ENCODE results near the gene ZBTB7C. TPM values are rescaled to one million over a fixed set of nuclear protein-coding genes. Genes with fewer than 3 reads are reported as not detected.

The ZBTB7C gene
- total and polyA plus RNA-seq, 9 of the 15 experiments (the other 6 are each of a cell fraction or from before 2014, with no cell fraction given), result not detected

DNA sequence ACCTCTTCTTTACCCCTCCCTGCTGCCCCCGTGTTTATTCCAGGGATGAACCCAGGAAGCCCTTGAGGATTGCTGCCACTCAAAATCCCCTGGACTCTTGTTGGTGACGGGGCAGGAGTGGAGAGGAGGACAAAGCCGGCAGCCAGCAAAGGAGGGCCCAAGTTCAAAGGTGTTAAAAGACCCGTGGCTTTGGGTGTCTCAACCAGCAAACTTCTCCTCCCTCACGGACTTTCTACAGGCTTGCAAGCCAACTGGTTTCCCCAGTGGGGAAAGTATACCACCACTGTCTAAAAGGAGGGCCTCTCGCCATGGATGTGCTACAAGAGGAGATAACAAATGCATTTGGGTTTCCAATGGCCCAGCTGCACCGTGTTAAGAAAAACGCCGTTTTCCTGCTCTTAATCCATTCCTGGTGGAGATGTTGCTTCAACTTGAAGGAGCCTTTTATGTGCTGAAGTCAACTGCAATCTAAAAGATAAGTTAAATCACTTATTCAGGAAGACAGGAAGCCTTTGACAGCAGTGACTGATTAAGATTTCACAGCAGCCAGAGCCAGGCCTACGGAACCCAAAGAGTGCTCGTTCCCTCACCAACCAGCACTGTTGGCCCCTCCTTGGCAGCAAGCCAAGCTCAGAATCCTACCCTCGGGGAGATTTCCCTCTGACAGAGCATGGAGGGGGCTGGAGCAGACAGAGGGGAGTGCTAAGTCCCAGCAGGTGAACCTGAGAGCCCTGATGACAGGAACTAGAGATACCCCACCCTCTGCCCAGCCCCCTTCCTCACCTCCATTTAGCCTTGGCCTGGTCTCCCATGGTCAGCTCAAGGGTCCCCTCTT lies 57.8 kb downstream of the ZBTB7C start:
- intact Hi-C loops (cut with micrococcal nuclease) (no loop called here), in situ Hi-C loops (cut with MboI) (no loop called here)
- no peak overlapping the region for H3K4me3 ChIP-seq
- DNase-seq (ENCODE audit: extremely low read depth in 1 of 4, low spot score in 3 of 4) (no peak), ATAC-seq (no peak), FAIRE-seq (no peak)
- no peak overlapping the region for H3K9ac ChIP-seq (ENCODE audit: insufficient read depth in 1 of 2, low read depth in 2 of 2, low read length in 2 of 2)
- no peaks in the 10 kb centered on the region for H3K79me2 ChIP-seq (ENCODE audit: control insufficient read depth, insufficient read depth, low read length)
- H4K20me1 ChIP-seq (replicated peaks; ENCODE audit: control insufficient read depth, insufficient read depth, low read length), result no peaks in the 10 kb centered on the region
- no peak overlapping the region for H3K4me2 ChIP-seq (ENCODE audit: insufficient read depth, low read length)
- H3K4me1 ChIP-seq (replicated peaks in 1 of 2; ENCODE audit: control insufficient read depth in 2 of 2, insufficient read depth in 2 of 2, low read length in 2 of 2), result no peaks in the 10 kb centered on the region
- no peaks in the 10 kb centered on the region for H3K36me3 ChIP-seq (ENCODE audit: control insufficient read depth, insufficient read depth, low read length)
- ChIA-PET POLR2A (interaction anchor here (0.6 to 0.7 kb wide), 2 partner anchors 220 to 318 kb away, joined by 3 read pairs; no protein-coding TSS in a partner anchor), CTCF (ENCODE audit: low intra/inter-chr PET ratio) (no interaction called here)
- TF ChIP-seq, protein P1, sequence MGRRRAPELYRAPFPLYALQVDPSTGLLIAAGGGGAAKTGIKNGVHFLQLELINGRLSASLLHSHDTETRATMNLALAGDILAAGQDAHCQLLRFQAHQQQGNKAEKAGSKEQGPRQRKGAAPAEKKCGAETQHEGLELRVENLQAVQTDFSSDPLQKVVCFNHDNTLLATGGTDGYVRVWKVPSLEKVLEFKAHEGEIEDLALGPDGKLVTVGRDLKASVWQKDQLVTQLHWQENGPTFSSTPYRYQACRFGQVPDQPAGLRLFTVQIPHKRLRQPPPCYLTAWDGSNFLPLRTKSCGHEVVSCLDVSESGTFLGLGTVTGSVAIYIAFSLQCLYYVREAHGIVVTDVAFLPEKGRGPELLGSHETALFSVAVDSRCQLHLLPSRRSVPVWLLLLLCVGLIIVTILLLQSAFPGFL (CRISPR knock-in tag; IDR thresholded peaks at IDR 0.05), result no peak
- TF ChIP-seq NFIC (IDR thresholded peaks at IDR 0.05) (peak; percentile 41), HMG20A (CRISPR knock-in tag; conservative IDR thresholded peaks at IDR 0.05) (no peak), SIRT6 (IDR thresholded peaks at IDR 0.05; ENCODE audit: low read depth, low read length) (no peak)
- TF ChIP-seq, protein P2, sequence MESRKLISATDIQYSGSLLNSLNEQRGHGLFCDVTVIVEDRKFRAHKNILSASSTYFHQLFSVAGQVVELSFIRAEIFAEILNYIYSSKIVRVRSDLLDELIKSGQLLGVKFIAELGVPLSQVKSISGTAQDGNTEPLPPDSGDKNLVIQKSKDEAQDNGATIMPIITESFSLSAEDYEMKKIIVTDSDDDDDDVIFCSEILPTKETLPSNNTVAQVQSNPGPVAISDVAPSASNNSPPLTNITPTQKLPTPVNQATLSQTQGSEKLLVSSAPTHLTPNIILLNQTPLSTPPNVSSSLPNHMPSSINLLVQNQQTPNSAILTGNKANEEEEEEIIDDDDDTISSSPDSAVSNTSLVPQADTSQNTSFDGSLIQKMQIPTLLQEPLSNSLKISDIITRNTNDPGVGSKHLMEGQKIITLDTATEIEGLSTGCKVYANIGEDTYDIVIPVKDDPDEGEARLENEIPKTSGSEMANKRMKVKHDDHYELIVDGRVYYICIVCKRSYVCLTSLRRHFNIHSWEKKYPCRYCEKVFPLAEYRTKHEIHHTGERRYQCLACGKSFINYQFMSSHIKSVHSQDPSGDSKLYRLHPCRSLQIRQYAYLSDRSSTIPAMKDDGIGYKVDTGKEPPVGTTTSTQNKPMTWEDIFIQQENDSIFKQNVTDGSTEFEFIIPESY (CRISPR knock-in tag; IDR thresholded peaks at IDR 0.05), result no peak
- no peak overlapping the region for H3K27ac ChIP-seq (ENCODE audit: extremely low read depth, low read depth, low read length)
- H2AFZ ChIP-seq (ENCODE audit: low read depth, low read length), result no peak overlapping the region
- no peaks in the 10 kb centered on the region; a peak in 1 of 5 replicates for H3K27me3 ChIP-seq (ENCODE audit: control insufficient read depth in 2 of 2, insufficient read depth in 2 of 2, low read length in 2 of 2)
- H3K9me1 ChIP-seq (ENCODE audit: control insufficient read depth, insufficient read depth, low read length), result no peaks in the 10 kb centered on the region
- 0% methylated on average over 11 of the region's 12 CpGs for WGBS (ENCODE audit: insufficient coverage, low coverage, missing lambda C conversion rate)
- no TSS peak for BruUV-seq (replicated peaks)
- H3K9me3 ChIP-seq (replicated peaks; ENCODE audit: control insufficient read depth, insufficient read depth, low read depth, low read length), result no peaks in the 10 kb centered on the region

Data from K562 (cell line).